ES-I3 (cell line): ENCODE data around the gene KRT15.
A peak's percentile ranks its signal among the peaks of the same experiment; 100 is the strongest.

Experiments used
- H3K36me3 ChIP-seq: 2 replicates; pipeline ENCODE4 v1.6.1; 2013; ENCODE audit warnings: mild to moderate bottlenecking, low read length, control low read depth, moderate library complexity; ENCODE audit not compliant: insufficient read depth
- H3K4me1 ChIP-seq: 2 replicates; pipeline ENCODE4 v1.6.1; 2013; ENCODE audit warnings: mild to moderate bottlenecking, control low read depth, low read length; ENCODE audit not compliant: insufficient read depth
- H3K9ac ChIP-seq: 2 replicates; pipeline ENCODE4 v1.6.1; 2013; ENCODE audit warnings: low read depth, mild to moderate bottlenecking, low read length, moderate library complexity
- H3K9me3 ChIP-seq: 2 replicates; pipeline ENCODE4 v1.6.1; 2013; ENCODE audit warnings: mild to moderate bottlenecking, low read length, moderate library complexity; ENCODE audit not compliant: control insufficient read depth, insufficient read depth

KRT15 gene

DNA sequence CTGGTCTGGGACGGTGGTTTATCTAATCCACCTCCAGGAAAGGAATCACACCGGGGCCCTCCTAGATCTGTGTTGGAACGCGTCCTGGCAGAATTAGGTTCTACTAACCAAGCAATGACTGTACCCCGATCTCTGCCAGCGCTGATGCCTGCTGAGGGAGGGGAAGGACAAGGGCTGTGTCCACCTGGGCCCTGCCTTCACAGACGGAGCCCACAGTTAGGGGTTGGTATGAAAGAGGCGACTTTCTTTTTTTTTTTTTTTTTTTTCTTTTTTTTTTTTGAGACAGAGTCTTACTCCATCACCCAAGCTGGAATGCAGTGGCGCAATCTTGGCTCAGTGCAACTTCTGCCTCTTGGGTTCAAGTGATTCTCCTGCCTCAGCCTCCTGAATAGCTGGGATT lies 19.3 kb upstream of the KRT15 start:
- Histone ChIP-seq H3K9ac (no peak overlapping the region), H3K9me3 (no peaks in the 10 kb centered on the region), H3K36me3 (no peaks in the 10 kb centered on the region), H3K4me1 (peaks cover 29% of the 10 kb centered on the region; the same call in 1 of the 2 replicates)

DNA sequence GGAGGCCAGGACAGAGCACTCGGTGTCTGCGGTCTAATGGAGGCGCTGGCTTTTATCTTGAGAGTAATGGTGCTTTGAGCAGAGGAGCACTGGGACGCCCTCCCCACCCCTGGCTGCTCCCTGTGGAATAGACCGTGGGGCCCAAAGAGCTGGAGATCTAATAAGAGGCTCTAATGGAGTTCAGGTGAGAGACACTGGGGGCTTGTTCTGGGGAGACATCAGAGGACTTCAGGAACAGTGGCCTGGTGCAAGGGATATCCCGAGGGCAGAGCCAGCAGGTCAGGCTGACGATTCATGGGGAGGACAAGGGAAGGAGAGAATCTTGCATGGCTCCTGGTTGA lies 18.9 kb upstream of the KRT15 start:
- peaks cover 29% of the 10 kb centered on the region; the same call in 1 of the 2 replicates for H3K4me1 ChIP-seq
- no peaks in the 10 kb centered on the region for H3K36me3 ChIP-seq
- H3K9ac ChIP-seq: no peak overlapping the region

DNA sequence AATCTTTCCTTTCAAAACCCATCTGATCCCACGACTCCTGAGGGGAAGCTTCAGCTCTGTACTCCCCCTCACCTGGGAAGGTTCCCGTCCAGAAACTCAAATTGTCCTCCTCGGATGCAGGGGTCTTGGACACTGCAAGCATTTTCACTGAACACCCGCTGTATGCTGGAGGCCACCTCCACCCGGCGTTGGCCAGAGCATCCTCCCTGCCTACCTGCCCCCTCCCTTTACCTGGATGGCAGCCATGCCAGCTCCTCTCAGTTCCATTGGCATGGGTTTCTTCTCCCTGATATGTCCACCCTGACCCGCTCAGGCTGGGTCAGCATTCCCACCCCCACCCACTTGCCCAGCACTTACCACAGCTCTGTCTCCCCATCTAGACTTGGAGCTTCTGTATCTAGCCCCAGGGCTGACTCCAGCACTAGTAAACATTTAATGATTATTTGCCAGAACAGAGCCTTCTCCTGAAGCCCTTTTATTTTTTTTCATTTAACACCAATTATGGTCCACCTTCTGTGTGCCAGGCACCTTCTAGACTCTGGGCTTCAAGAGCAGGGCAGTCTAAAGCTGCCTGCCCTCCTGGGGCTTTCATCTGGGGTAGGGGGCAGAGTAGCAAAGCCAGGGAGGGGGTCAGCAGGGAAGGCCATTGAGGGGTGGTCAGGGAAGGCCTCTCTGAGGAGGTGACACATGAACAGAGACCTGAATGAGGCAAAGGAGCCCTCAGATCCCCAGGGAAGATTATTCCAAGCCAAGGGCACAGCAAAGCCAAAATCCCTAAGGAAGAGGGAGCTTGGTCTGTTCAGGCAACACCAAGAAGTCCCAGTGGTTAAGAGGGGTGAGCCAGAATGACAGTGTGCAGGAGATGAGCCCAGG lies 18.3 kb upstream of the KRT15 start:
- Histone ChIP-seq H3K9ac (no peak overlapping the region), H3K9me3 (no peaks in the 10 kb centered on the region), H3K36me3 (no peaks in the 10 kb centered on the region), H3K4me1 (peaks cover 29% of the 10 kb centered on the region; the same call in 1 of the 2 replicates)

More for the DNA sequence above, 18.9 kb upstream of the KRT15 start:
- H3K9me3 ChIP-seq: no peaks in the 10 kb centered on the region

DNA sequence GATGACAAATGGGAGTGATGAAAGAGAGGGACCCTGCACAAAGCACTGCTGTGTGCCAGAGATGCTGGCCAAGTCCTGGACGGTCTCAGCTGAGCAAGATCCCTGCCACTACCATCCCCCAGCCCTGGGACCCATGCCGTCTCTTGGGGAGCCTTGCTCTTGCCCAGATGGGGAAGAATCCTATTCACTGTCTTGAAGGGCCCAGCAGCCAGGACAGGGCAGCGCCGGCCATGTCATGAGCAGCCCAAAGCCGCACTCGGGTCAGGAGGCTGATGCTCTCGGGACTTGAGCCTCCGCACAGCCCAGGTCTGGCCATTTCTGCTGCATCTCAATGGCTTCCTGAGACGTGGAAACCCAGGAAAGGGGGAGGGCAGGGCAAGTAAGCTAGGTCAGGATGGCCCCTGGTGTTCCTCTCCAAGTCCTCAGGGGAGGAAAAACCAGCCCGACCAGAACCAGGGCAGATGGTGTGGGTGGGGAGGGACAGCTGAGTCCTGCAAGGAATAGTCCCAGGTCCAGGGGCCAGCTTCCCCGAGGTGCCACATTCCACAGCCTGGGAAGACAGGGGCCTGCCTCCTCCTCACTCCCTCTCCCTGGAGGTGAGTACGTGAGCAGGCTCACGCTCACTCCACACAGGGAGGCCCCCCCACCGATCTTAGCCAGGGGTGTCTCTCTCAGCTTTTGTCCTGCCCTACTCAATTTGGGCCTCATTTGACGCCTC lies 17.2 kb upstream of the KRT15 start:
- Histone ChIP-seq H3K36me3 (no peaks in the 10 kb centered on the region), H3K4me1 (peaks cover 29% of the 10 kb centered on the region; the same call in 1 of the 2 replicates)

DNA sequence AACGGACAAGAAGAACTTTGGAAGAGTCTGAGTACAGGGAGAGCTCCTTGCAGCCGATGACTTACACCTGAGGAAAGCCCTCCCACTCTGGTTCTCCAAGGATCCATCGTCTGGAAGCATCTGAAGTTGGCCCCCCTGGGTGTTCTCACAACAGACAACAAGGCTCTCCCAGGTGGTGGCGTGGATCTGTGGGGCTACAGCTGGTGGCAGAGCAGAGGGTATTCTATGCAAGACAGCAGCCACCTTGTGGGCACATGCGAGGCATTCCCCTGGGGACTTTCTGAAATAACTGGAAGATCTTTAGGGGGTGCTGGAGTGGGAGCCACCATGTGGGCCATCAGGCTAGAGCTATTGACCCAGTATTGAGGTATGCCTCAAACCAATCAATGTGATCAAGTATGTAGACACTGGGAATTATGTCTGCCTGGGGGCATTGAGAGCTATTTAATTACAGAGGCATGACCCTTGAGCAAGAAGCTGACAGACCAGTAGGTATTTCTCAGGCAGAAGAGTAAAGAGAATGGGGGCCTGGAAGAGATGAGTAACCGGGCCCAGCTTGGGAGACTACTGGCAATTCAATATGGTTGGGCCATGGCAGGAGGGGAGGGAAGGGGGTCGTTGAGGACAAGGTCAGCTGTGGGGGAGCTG lies 16.3 kb upstream of the KRT15 start:
- H3K9me3 ChIP-seq: no peaks in the 10 kb centered on the region
- H3K36me3 ChIP-seq: no peaks in the 10 kb centered on the region
- H3K9ac ChIP-seq: no peak overlapping the region
- H3K4me1 ChIP-seq: peaks cover 26% of the 10 kb centered on the region; the same call in 1 of the 2 replicates

More for the DNA sequence above, 17.2 kb upstream of the KRT15 start:
- H3K9ac ChIP-seq: no peak overlapping the region
- no peaks in the 10 kb centered on the region for H3K9me3 ChIP-seq

DNA sequence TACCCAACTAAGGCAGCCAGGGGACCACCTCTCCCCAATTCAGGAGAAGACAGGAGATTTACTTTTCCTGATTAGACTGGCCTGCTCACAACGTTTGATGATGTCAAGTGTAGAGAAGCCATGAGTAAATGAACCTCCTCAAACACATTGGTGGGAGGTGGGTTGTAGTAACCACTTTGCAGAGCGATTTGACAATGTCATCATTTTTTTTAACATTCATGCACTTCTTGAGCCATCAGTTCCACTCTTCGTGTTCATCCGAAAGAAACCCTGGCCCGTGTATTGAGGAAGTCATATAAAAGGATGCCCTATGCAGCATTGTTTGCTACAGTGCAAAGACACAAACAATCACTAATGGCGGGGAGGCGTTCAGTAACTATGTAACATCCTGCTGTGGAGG lies 14.9 kb upstream of the KRT15 start:
- Histone ChIP-seq H3K9ac (no peak overlapping the region), H3K4me1 (peaks cover 30% of the 10 kb centered on the region; the same call in 1 of the 2 replicates), H3K9me3 (no peaks in the 10 kb centered on the region), H3K36me3 (no peaks in the 10 kb centered on the region)

DNA sequence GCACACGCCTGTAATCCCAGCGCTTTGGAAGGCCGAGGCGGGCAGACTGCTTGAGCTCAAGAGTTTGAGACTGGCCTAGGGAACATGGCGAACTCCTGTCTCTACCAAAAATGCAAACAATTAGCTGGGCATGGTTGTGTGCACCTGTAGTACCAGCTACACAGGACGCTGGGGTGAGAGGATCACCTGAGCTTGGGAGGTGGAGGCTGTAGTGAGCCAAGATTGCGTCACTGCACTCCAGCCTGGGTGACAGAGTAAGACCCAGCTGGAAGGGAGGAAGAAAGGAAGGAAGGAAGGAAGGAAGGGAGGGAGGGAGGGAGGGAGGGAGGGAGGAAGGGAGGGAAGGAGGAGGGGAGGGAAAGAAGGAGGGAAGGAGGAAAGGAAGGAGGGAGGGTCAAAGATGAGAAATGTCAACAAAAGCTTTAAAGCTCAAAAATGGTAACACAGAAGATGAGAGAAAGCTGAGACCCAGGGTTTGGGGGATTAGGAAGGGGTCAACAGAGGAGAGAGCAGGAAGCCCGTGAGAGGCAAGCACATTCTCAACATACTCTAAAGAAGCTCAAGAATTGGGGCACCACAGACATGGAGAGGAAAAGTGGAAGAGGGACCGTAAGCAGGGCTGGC lies 14.4 kb upstream of the KRT15 start:
- H3K9ac ChIP-seq: no peak overlapping the region
- H3K36me3 ChIP-seq: no peaks in the 10 kb centered on the region
- peaks cover 25% of the 10 kb centered on the region; the same call in 1 of the 2 replicates for H3K4me1 ChIP-seq

DNA sequence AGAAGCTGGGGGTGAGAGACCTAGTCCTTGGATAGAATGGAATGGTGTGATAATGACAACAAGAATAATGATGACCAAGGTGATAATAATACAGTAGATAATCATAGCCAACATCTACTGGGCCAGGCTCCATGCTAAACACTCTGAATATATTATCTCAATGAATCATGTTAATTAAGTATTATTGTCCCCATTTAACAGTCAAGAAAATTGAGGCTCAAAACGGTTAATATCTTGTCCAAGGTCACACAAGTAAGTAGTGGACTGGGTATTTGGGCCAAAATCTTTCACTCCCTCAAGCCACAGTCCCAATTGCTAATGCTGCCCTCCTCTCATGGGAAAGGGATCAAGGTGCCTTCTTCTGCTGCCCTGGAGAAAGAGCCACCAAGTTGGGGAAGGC lies 13.3 kb upstream of the KRT15 start:
- Histone ChIP-seq H3K9me3 (no peaks in the 10 kb centered on the region), H3K4me1 (peaks cover 25% of the 10 kb centered on the region; the same call in 1 of the 2 replicates), H3K9ac (no peak overlapping the region), H3K36me3 (no peaks in the 10 kb centered on the region)

More for the DNA sequence above, 14.4 kb upstream of the KRT15 start:
- no peaks in the 10 kb centered on the region for H3K9me3 ChIP-seq

DNA sequence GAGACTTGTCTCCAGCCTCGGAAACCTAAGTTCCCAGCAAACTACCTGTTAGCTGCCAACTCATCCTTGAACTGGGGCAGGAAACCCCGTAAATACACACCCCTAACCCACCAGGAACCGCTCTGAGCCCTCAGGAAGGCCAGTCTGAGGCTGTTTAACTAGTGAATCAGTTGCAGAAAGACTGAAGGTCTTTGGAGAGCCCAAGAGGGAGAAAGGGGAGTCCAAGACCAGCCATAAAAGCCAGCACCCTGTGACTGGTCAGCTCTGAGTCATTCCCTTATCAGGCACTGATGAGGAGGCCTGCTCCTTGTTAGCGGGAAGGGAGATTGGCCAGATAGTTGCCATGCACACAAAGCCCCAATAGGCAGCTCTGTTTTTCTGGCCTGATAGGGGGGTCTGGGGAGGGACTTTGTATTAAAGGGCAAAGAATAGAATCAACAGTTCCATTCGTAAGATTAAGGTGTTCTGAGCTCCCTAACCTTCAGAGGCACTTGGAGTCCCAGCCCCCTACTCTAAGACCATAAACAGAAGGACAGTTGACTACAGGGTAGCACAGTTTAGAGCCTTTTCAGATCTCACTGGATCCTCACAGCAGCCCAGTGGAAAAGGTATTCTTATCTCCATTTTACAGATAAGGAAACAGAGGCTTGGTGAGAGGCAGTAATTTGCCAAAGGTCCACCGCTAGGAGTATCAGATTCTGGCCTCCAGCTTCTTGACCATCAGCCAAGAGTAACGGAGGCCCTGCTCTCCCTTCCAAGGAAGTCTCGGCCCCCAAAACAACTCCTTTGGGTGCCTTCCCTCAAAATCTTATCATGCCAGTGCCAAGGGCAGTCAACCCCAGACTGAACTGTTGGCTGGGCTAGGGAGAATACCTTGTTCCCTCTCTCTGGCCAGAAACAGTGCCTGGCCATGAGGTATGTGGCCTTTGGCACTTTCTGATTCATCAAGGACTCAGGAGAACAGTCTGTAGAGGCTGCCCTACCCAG lies 11.7 kb upstream of the KRT15 start:
- Histone ChIP-seq H3K4me1 (peaks cover 17% of the 10 kb centered on the region; the same call in 1 of the 2 replicates), H3K9me3 (no peaks in the 10 kb centered on the region), H3K9ac (no peak overlapping the region), H3K36me3 (no peaks in the 10 kb centered on the region; the same call in 1 of the 2 replicates)

DNA sequence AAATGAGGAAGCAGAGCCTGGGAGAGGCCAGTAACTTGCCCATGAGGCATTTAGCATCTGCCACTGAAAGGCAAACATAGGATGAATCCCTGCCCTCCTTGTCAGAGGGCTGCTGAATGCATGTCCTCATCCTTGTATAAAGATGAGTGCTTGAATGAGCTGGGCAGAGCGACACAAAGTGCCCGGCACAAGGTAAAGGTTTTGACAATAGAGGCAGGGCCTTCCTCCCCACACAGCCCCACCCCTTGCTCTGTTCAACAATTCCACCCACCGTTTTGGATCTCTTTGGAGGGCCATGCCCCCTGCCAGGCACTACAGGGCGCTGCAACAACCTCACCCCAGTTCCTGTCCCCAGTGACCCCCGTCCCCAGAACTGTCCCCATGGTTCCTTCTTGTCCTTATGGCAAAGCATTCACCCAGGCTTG lies 10.8 kb upstream of the KRT15 start:
- peak overlapping the region; percentile 13; the same call in 1 of the 2 replicates for H3K9ac ChIP-seq

DNA sequence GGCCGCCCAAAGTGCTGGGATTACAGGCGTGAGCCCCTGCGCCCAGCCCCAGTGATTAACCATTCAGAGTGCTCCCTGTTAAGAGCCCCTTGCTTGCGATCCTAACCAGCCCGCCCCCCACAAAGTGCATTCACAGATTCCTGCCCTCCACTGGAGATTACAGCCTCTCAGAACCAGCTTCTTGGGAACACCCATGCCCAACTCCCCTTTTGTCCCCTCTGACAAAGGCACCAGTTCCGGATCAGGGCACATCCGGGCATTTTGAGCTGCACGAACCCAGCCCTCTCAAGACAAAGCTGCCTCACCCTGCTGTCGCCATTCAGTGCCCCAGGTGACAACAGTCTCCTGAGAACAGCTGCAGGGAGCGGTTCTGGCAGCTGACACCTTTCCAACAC lies 10.3 kb upstream of the KRT15 start:
- H3K4me1 ChIP-seq: peaks cover 17% of the 10 kb centered on the region; the same call in 1 of the 2 replicates
- H3K36me3 ChIP-seq: peaks cover 6% of the 10 kb centered on the region
- H3K9me3 ChIP-seq: no peaks in the 10 kb centered on the region
- peak overlapping the region; percentile 13; the same call in 1 of the 2 replicates for H3K9ac ChIP-seq

More for the DNA sequence above, 10.8 kb upstream of the KRT15 start:
- H3K4me1 ChIP-seq: peaks cover 17% of the 10 kb centered on the region; the same call in 1 of the 2 replicates
- peaks cover 5% of the 10 kb centered on the region for H3K36me3 ChIP-seq
- no peaks in the 10 kb centered on the region for H3K9me3 ChIP-seq

DNA sequence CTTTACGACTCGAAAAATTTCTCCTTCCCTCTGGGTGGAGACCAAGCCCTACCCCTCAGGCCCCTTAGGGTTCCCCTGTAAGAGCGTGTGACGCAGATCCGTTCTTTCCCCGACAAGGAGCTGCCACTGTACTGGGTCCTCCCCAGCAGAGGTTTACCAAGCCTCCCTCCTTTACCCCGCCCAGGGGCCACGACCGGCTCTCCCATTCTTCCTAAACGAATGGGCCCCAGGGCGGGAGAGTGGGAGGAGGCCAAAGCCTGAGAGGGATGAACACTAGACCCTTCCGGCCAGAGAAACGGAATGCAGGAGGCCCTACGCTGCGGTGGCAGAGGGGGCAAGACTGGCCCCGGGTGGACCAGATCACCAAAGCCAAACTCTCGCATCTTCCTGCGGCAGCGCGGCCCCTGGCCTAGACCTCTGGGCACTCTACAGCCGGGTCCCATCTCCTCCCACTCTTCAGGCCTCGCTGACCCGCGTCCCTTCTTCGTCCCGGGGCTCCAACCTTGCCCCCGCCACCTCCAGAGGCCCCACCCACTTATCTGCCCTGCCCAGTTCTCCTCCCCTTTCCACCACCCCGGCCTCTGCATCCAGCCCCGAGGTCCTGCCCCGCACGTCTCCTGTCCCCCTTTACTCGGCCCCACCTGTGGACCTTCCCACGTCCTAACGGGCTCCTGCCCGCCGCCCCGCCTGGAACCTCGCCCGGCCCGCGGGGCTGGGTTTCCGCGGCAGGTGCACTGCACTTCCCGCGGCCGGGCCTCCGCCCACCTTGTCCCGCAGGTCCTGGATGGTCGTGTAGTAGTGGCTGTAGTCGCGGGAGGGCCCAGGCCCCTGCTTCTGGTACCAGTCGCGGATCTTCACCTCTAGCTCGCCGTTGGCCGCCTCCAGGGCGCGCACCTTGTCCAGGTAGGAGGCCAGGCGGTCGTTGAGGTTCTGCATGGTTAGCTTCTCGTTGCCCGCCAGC lies 8.7 kb upstream of the KRT15 start:
- Histone ChIP-seq H3K9me3 (no peaks in the 10 kb centered on the region), H3K9ac (peak overlapping the region; percentile 92), H3K36me3 (peaks cover 12% of the 10 kb centered on the region), H3K4me1 (peaks cover 21% of the 10 kb centered on the region; the same call in 1 of the 2 replicates)
